GM12878 (cell line): ENCODE results near the gene CCDC191. TPM values are rescaled to one million over a fixed set of nuclear protein-coding genes. Genes with fewer than 3 reads are reported as not detected.

Experiments
- ATAC-seq: fragments of 200-7000 bp; cut with Tn5 transposase; 3 replicates; pipeline ENCODE4 v1.9.1; 2020; ENCODE audit warnings: mild to moderate bottlenecking, moderate library complexity
- BruUV-seq: library from RNA; stranded (reverse); fragments of 400-500 nt; replicated peaks from 2 replicates; lab custom pipeline; 2021; lab: Mats Ljungman, UMichigan
- CTCF ChIA-PET: fragments of 300-600 bp; sonication (Branson Sonifier 250); formaldehyde crosslinking; extraction: SDS; loops from one replicate; lab custom pipeline; 2021; ENCODE audit warnings: inconsistent platforms; lab: Yijun Ruan, JAX
- POLR2A ChIA-PET: fragments of 350-600 bp; formaldehyde crosslinking; extraction: SDS; loops from one replicate; lab custom pipeline; 2021; ENCODE audit warnings: inconsistent platforms; lab: Charles Lee
- RAD21 ChIA-PET: fragments of 300-600 bp; sonication (Branson Sonifier 250); formaldehyde crosslinking; loops from one replicate; lab custom pipeline; 2023; ENCODE audit warnings: antibody characterized with exemption; ENCODE audit not compliant: unreplicated experiment; lab: Charles Lee
- SMC1A ChIA-PET: fragments of 300-600 bp; sonication (Branson Sonifier 250); formaldehyde crosslinking; loops from one replicate; lab custom pipeline; 2023; ENCODE audit not compliant: unreplicated experiment, uncharacterized antibody; lab: Charles Lee
- DNase-seq: peaks from one replicate; pipeline ENCODE4 v3.0.0-alpha.2; 2011; ENCODE audit warnings: low read depth, low spot score
- FAIRE-seq: peaks from 3 replicates; lab custom pipeline; 2011; peaks lifted over from hg19 to GRCh38; lab: Jason Lieb, UNC
- H2AFZ ChIP-seq: 2 replicates; pipeline ENCODE4 v1.6.0; 2011; ENCODE audit warnings: low read depth, low read length, control low read depth; ENCODE audit not compliant: control insufficient read depth
- H3K27ac ChIP-seq: 2 replicates; pipeline ENCODE4 v1.5.1; 2011; ENCODE audit warnings: control low read depth; ENCODE audit not compliant: control insufficient read depth, insufficient read depth
- H3K27me3 ChIP-seq, 2 experiments: replicated peaks in 1 of 2; 2 replicates each; pipeline versions ENCODE4 v1.6.0 to v1.6.1; 2011; ENCODE audit warnings: low read length in 1 of 2; ENCODE audit not compliant: control insufficient read depth in 2 of 2, insufficient read depth in 2 of 2
- H3K36me3 ChIP-seq, 2 experiments: 2 replicates each; pipeline ENCODE4 v1.5.1; 2011; ENCODE audit warnings: low read length in 1 of 2; ENCODE audit not compliant: control insufficient read depth in 2 of 2, insufficient read depth in 2 of 2
- H3K4me1 ChIP-seq: 2 replicates; pipeline ENCODE4 v1.6.1; 2011; ENCODE audit warnings: mild to moderate bottlenecking, low read length, moderate library complexity, mixed read lengths; ENCODE audit not compliant: control insufficient read depth, insufficient read depth
- H3K4me2 ChIP-seq: 2 replicates; pipeline ENCODE4 v1.6.0; 2011; ENCODE audit warnings: control low read depth; ENCODE audit not compliant: control insufficient read depth, insufficient read depth
- H3K4me3 ChIP-seq: fragments of 200-600 bp; sonication (generic); 2 replicates; pipeline ENCODE4 v1.5.1; 2016
- H3K79me2 ChIP-seq: 2 replicates; pipeline ENCODE4 v1.6.0; 2011; ENCODE audit warnings: low read length; ENCODE audit not compliant: control insufficient read depth, insufficient read depth
- H3K9ac ChIP-seq: 2 replicates; pipeline ENCODE4 v1.8.0; 2011; ENCODE audit warnings: low read length, control low read depth, mixed read lengths; ENCODE audit not compliant: control insufficient read depth, insufficient read depth
- H3K9me3 ChIP-seq: replicated peaks from 3 replicates; pipeline ENCODE4 v1.5.1; 2011; ENCODE audit warnings: mild to moderate bottlenecking, low read length; ENCODE audit not compliant: control insufficient read depth, insufficient read depth
- H4K20me1 ChIP-seq: 2 replicates; pipeline ENCODE4 v1.6.0; 2011; ENCODE audit not compliant: control insufficient read depth, insufficient read depth
- ATF2 ChIP-seq: IDR thresholded peaks from 2 replicates; pipeline ENCODE4 v1.6.1; 2012; ENCODE audit warnings: low read length, inconsistent platforms
- BCLAF1 ChIP-seq: fragments of 450-650 bp; IDR thresholded peaks from 2 replicates; pipeline ENCODE4 v1.6.1; 2017; ENCODE audit warnings: antibody characterized with exemption, mild to moderate bottlenecking, moderate library complexity
- GATAD2B ChIP-seq: fragments of 450-650 bp; conservative IDR thresholded peaks from 2 replicates; pipeline ENCODE4 v1.6.1; 2017; ENCODE audit warnings: low read depth, mild to moderate bottlenecking, moderate library complexity
- HSF1 ChIP-seq: fragments of 150-350 bp; IDR thresholded peaks from 2 replicates; pipeline ENCODE4 v1.6.1; 2014; ENCODE audit warnings: mild to moderate bottlenecking, low read depth, low read length
- IKZF1 ChIP-seq: fragments of 450-650 bp; conservative IDR thresholded peaks from 2 replicates; pipeline ENCODE4 v1.6.1; 2017; ENCODE audit warnings: antibody characterized with exemption, mild to moderate bottlenecking
- IRF4 ChIP-seq: IDR thresholded peaks from 2 replicates; pipeline ENCODE4 v1.6.1; 2011; ENCODE audit warnings: low read depth, low read length
- SMAD5 ChIP-seq: IDR thresholded peaks from 2 replicates; pipeline ENCODE4 v1.6.1; 2016; ENCODE audit warnings: antibody characterized with exemption, low read depth
- YY1 ChIP-seq: IDR thresholded peaks from 2 replicates; pipeline ENCODE4 v1.6.1; 2011; ENCODE audit warnings: low read depth, mild to moderate bottlenecking, low read length
- WGBS: methylation state at CpG from one replicate; pipeline ENCODE4 v1.1.6; 2016; ENCODE audit warnings: low lambda C conversion rate; ENCODE audit not compliant: insufficient replicate concordance, insufficient coverage; ENCODE audit errors: missing lambda C conversion rate; 5-methylcytosine and 5-hydroxymethylcytosine counted together
- in situ Hi-C: fragments of 300-500 bp; cut with MboI; formaldehyde crosslinking; loops from 9 replicates; pipeline ENCODE4 v1.14.3; 2018; ENCODE audit warnings: mixed read lengths
- intact Hi-C: fragments of 100-400 bp; cut with micrococcal nuclease; formaldehyde crosslinking; loops from one replicate; pipeline ENCODE4 v1.14.2; 2022; ENCODE audit not compliant: unreplicated experiment
- polyA plus RNA-seq, 11 experiments: library from polyadenylated mRNA; depleted of rRNA in 4 of 11; unstranded in 6 of 11; stranded (reverse) in 5 of 11; fragments of >200 nt; fragmentation: Nextera tagmentation in 4 of 11; fragmentation: Illumina TruSeq in 1 of 11; extraction: Ambion mirVana in 4 of 11; extraction: Trizol in 1 of 11; gene quantifications; 1 replicate in 1 of 11; 2 replicates in 10 of 11; pipeline versions ENCODE4 v1.2.1 to v1.2.3, GENCODE V29; 2011 to 2016; ENCODE audit warnings: inconsistent platforms in 2 of 11, missing spikeins in 2 of 11, low read depth in 1 of 11
- total RNA-seq, 4 experiments: library from RNA; depleted of rRNA in 3 of 4; stranded (reverse); fragments of >200 nt in 3 of 4; fragmentation: Illumina TruSeq in 1 of 4; extraction: Trizol in 1 of 4; gene quantifications; 2 replicates each; pipeline versions ENCODE4 v1.2.1 to v1.2.3, GENCODE V29; 2013 to 2021
- TF ChIP-seq, protein P1 (sequence below): fragments of 450-650 bp; formaldehyde crosslinking; IDR thresholded peaks from 2 replicates; pipeline ENCODE4 v1.4.0; 2020; ENCODE audit warnings: mild to moderate bottlenecking, moderate library complexity

CCDC191 gene
- total and polyA plus RNA-seq, 10 of the 15 experiments (the other 5 are each of a cell fraction or from before 2014, with no cell fraction given) = 1.2 to 2.9 (median 1.7) TPM

DNA sequence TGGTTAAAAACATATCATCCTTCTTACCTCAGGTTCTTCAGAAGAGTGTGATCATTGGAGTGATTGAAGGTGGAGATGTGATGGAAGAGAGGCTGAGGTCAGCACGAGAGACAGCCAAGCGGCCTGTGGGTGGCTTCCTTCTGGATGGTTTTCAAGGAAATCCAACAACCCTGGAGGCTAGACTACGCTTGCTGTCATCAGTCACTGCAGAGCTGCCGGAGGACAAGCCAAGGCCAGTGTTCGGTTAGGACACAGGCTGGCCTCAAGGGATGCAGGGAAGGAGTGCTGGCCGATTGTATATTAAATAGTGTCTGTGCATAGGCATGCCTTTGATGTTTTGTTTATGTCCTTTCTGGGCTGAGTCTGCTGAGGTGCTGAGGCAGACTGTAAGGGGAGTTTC lies 20.4 kb upstream of the CCDC191 start (continued):
- no peak for TF ChIP-seq BCLAF1

- RAD21 ChIA-PET = no interaction called here
- no peak overlapping the region for H3K27ac ChIP-seq
- peaks cover 11 to 36% of the 10 kb centered on the region in 2 experiments; a peak in 3 of 4 replicates for H3K36me3 ChIP-seq
- H3K4me3 ChIP-seq = no peak overlapping the region
- no peak overlapping the region for H3K4me2 ChIP-seq
- 100% methylated on average over 1 of the region's 1 CpG for WGBS
- BruUV-seq = no TSS peak
- in situ Hi-C loops = no loop called here
- TF ChIP-seq YY1 (no peak), SMAD5 (no peak), IRF4 (no peak), IKZF1 (no peak), GATAD2B (no peak), HSF1 (no peak), ATF2 (no peak)
- TF ChIP-seq, protein P1, sequence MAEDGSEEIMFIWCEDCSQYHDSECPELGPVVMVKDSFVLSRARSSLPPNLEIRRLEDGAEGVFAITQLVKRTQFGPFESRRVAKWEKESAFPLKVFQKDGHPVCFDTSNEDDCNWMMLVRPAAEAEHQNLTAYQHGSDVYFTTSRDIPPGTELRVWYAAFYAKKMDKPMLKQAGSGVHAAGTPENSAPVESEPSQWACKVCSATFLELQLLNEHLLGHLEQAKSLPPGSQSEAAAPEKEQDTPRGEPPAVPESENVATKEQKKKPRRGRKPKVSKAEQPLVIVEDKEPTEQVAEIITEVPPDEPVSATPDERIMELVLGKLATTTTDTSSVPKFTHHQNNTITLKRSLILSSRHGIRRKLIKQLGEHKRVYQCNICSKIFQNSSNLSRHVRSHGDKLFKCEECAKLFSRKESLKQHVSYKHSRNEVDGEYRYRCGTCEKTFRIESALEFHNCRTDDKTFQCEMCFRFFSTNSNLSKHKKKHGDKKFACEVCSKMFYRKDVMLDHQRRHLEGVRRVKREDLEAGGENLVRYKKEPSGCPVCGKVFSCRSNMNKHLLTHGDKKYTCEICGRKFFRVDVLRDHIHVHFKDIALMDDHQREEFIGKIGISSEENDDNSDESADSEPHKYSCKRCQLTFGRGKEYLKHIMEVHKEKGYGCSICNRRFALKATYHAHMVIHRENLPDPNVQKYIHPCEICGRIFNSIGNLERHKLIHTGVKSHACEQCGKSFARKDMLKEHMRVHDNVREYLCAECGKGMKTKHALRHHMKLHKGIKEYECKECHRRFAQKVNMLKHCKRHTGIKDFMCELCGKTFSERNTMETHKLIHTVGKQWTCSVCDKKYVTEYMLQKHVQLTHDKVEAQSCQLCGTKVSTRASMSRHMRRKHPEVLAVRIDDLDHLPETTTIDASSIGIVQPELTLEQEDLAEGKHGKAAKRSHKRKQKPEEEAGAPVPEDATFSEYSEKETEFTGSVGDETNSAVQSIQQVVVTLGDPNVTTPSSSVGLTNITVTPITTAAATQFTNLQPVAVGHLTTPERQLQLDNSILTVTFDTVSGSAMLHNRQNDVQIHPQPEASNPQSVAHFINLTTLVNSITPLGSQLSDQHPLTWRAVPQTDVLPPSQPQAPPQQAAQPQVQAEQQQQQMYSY (CRISPR knock-in tag) = no peak
- TF ChIP-seq, all 136 proteins: peak for 0
- no peaks in the 10 kb centered on the region for H3K9me3 ChIP-seq
- SMC1A ChIA-PET = interaction anchor here (0.8 to 1.2 kb wide), 2 partner anchors 14 to 16 kb away, joined by 3 read pairs; partner anchors contain the start of gene CCDC191
- H3K27me3 ChIP-seq = no peaks in the 10 kb centered on the region
- ATAC-seq (no peak), FAIRE-seq (no peak), DNase-seq (no peak)
- CTCF ChIA-PET = no interaction called here
- no peaks in the 10 kb centered on the region for H3K4me1 ChIP-seq
- no peak overlapping the region for H3K9ac ChIP-seq
- POLR2A ChIA-PET = no interaction called here
- H4K20me1 ChIP-seq = no peaks in the 10 kb centered on the region
- intact Hi-C loops = no loop called here
- H3K79me2 ChIP-seq = no peaks in the 10 kb centered on the region
- no peak overlapping the region for H2AFZ ChIP-seq
Observed at GRCh38 chr3:114071786-114072185, 15.5 kb upstream of the CCDC191 start.
